ENCODE data around the gene DMD.

DMD gene

GRCh38 chrX:31449965-31450364 is 1761.4 kb downstream of the DMD start:
- H4K20me1 ChIP-seq (ENCODE audit: insufficient read depth, low read length) = no peaks in the 10 kb centered on the region
- H3K27me3 ChIP-seq (ENCODE audit: insufficient read depth, low read length, poor library complexity) = no peaks in the 10 kb centered on the region
- H3K79me2 ChIP-seq (ENCODE audit: insufficient read depth, low read length) = no peaks in the 10 kb centered on the region
- ATAC-seq (ENCODE audit: insufficient read depth, low read depth) = no peak
- no peak overlapping the region for H3K27ac ChIP-seq (ENCODE audit: low read length)
- no peak for DNase-seq
- no peak overlapping the region for H3K4me3 ChIP-seq (ENCODE audit: low read depth in 1 of 2, low read length in 2 of 2)
- H2AFZ ChIP-seq (ENCODE audit: low read depth, low read length) = no peak overlapping the region
- H3K4me2 ChIP-seq (ENCODE audit: insufficient read depth, low read length) = no peak overlapping the region
- H3K9ac ChIP-seq (ENCODE audit: low read depth, low read length) = no peak overlapping the region
- no peaks in the 10 kb centered on the region for H3K36me3 ChIP-seq (ENCODE audit: insufficient read depth, low read length)
- H3K4me1 ChIP-seq (ENCODE audit: insufficient read depth, low read length) = peaks cover 20% of the 10 kb centered on the region
- TF ChIP-seq EZH2 (IDR thresholded peaks at IDR 0.05; ENCODE audit: borderline replicate concordance, low read depth, low read length, severe bottlenecking) (no peak), CTCF (IDR thresholded peaks at IDR 0.05; ENCODE audit: borderline replicate concordance, extremely low read depth, low read length, poor library complexity, severe bottlenecking) (no peak)
- no peaks in the 10 kb centered on the region for H3K9me3 ChIP-seq (ENCODE audit: insufficient read depth, low read length, severe bottlenecking)

GRCh38 chrX:31449081-31449480 is 1762.3 kb downstream of the DMD start:
- H3K4me1 ChIP-seq (ENCODE audit: insufficient read depth, low read length) = peaks cover 28% of the 10 kb centered on the region
- no peak overlapping the region for H3K27ac ChIP-seq (ENCODE audit: low read length)
- no peaks in the 10 kb centered on the region for H3K36me3 ChIP-seq (ENCODE audit: insufficient read depth, low read length)
- H4K20me1 ChIP-seq (ENCODE audit: insufficient read depth, low read length) = no peaks in the 10 kb centered on the region
- no peak overlapping the region for H3K9ac ChIP-seq (ENCODE audit: low read depth, low read length)
- ATAC-seq (ENCODE audit: insufficient read depth, low read depth) = no peak
- no peaks in the 10 kb centered on the region for H3K27me3 ChIP-seq (ENCODE audit: insufficient read depth, low read length, poor library complexity)
- H3K79me2 ChIP-seq (ENCODE audit: insufficient read depth, low read length) = no peaks in the 10 kb centered on the region
- no peaks in the 10 kb centered on the region for H3K9me3 ChIP-seq (ENCODE audit: insufficient read depth, low read length, severe bottlenecking)
- no peak for DNase-seq
- no peak overlapping the region for H3K4me3 ChIP-seq (ENCODE audit: low read depth in 1 of 2, low read length in 2 of 2)
- H2AFZ ChIP-seq (ENCODE audit: low read depth, low read length) = no peak overlapping the region
- H3K4me2 ChIP-seq (ENCODE audit: insufficient read depth, low read length) = no peak overlapping the region
- TF ChIP-seq EZH2 (IDR thresholded peaks at IDR 0.05; ENCODE audit: borderline replicate concordance, low read depth, low read length, severe bottlenecking) (no peak), CTCF (IDR thresholded peaks at IDR 0.05; ENCODE audit: borderline replicate concordance, extremely low read depth, low read length, poor library complexity, severe bottlenecking) (no peak)

GRCh38 chrX:31445542-31445941 is 1765.8 kb downstream of the DMD start:
- no peaks in the 10 kb centered on the region for H3K27me3 ChIP-seq (ENCODE audit: insufficient read depth, low read length, poor library complexity)
- TF ChIP-seq EZH2 (IDR thresholded peaks at IDR 0.05; ENCODE audit: borderline replicate concordance, low read depth, low read length, severe bottlenecking) (no peak), CTCF (IDR thresholded peaks at IDR 0.05; ENCODE audit: borderline replicate concordance, extremely low read depth, low read length, poor library complexity, severe bottlenecking) (no peak)

GRCh38 chrX:31443654-31444053 is 1767.7 kb downstream of the DMD start:
- H3K36me3 ChIP-seq (ENCODE audit: insufficient read depth, low read length) = no peaks in the 10 kb centered on the region
- no peak overlapping the region for H3K4me2 ChIP-seq (ENCODE audit: insufficient read depth, low read length)
- peaks cover 28% of the 10 kb centered on the region for H3K4me1 ChIP-seq (ENCODE audit: insufficient read depth, low read length)
- no peak for TF ChIP-seq EZH2 (IDR thresholded peaks at IDR 0.05; ENCODE audit: borderline replicate concordance, low read depth, low read length, severe bottlenecking)
- TF ChIP-seq CTCF (IDR thresholded peaks at IDR 0.05; ENCODE audit: borderline replicate concordance, extremely low read depth, low read length, poor library complexity, severe bottlenecking) = no peak
- H3K4me3 ChIP-seq (ENCODE audit: low read depth in 1 of 2, low read length in 2 of 2) = no peak overlapping the region
- no peak overlapping the region; the same call in 1 of the 2 replicates for H2AFZ ChIP-seq (ENCODE audit: low read depth, low read length)
- H4K20me1 ChIP-seq (ENCODE audit: insufficient read depth, low read length) = no peaks in the 10 kb centered on the region
- no peaks in the 10 kb centered on the region for H3K27me3 ChIP-seq (ENCODE audit: insufficient read depth, low read length, poor library complexity)
- H3K27ac ChIP-seq (ENCODE audit: low read length) = no peak overlapping the region
- H3K9me3 ChIP-seq (ENCODE audit: insufficient read depth, low read length, severe bottlenecking) = no peaks in the 10 kb centered on the region
- H3K79me2 ChIP-seq (ENCODE audit: insufficient read depth, low read length) = no peaks in the 10 kb centered on the region
- ATAC-seq (ENCODE audit: insufficient read depth, low read depth) (no peak), DNase-seq (no peak)
- H3K9ac ChIP-seq (ENCODE audit: low read depth, low read length) = no peak overlapping the region

More at GRCh38 chrX:31445542-31445941, 1765.8 kb downstream of the DMD start:
- Histone ChIP-seq H3K36me3 (ENCODE audit: insufficient read depth, low read length) (no peaks in the 10 kb centered on the region), H3K27ac (ENCODE audit: low read length) (peak overlapping the region; percentile 87), H3K4me2 (ENCODE audit: insufficient read depth, low read length) (peak overlapping the region; percentile 60), H3K4me1 (ENCODE audit: insufficient read depth, low read length) (peaks cover 28% of the 10 kb centered on the region), H3K4me3 (ENCODE audit: low read depth in 1 of 2, low read length in 2 of 2) (no peak overlapping the region), H4K20me1 (ENCODE audit: insufficient read depth, low read length) (no peaks in the 10 kb centered on the region), H3K79me2 (ENCODE audit: insufficient read depth, low read length) (no peaks in the 10 kb centered on the region), H2AFZ (ENCODE audit: low read depth, low read length) (peak overlapping the region; percentile 64; the same call in 1 of the 2 replicates), H3K9ac (ENCODE audit: low read depth, low read length) (no peak overlapping the region; the same call in 1 of the 2 replicates), H3K9me3 (ENCODE audit: insufficient read depth, low read length, severe bottlenecking) (no peaks in the 10 kb centered on the region)
- ATAC-seq (ENCODE audit: insufficient read depth, low read depth) (peak; percentile 94), DNase-seq (peak; percentile 57)

Measured in DND-41 (cell line).